H1 (cell line): ENCODE data around the gene STARD13. TPM values are rescaled to one million over a fixed set of nuclear protein-coding genes. Genes with fewer than 3 reads are reported as not detected.

Experiments used
- CTCF ChIA-PET: fragments of 300-600 bp; sonication (Branson Sonifier 250); formaldehyde crosslinking; loops from one replicate; lab custom pipeline; 2021; ENCODE audit not compliant: partially characterized antibody; lab: Charles Lee
- POLR2A ChIA-PET: fragments of 300-600 bp; sonication (Branson Sonifier 250); formaldehyde crosslinking; loops from one replicate; lab custom pipeline; 2021; ENCODE audit warnings: inconsistent platforms; ENCODE audit not compliant: partially characterized antibody; lab: Charles Lee
- DNase-seq, 2 experiments: peaks; one replicate each; pipeline versions ENCODE4 v3.0.0 to v3.0.0-alpha.2; 2010 to 2022; ENCODE audit warnings: low spot score in 2 of 2, low read depth in 1 of 2, mixed read lengths in 1 of 2
- FAIRE-seq: peaks from 2 replicates; lab custom pipeline; 2011; peaks lifted over from hg19 to GRCh38; lab: Jason Lieb, UNC
- H2AFZ ChIP-seq: 2 replicates; pipeline ENCODE4 v1.8.1; 2012; ENCODE audit warnings: low read length, inconsistent platforms
- H2AK5ac ChIP-seq: 2 replicates; pipeline ENCODE4 v1.6.1; 2013; ENCODE audit warnings: low read depth, low read length
- H2BK120ac ChIP-seq: replicated peaks from 2 replicates; pipeline ENCODE3; 2013; ENCODE audit warnings: low read depth, low read length, inconsistent platforms
- H2BK12ac ChIP-seq: 2 replicates; pipeline ENCODE4 v1.6.1; 2013; ENCODE audit warnings: low read depth, low read length
- H2BK15ac ChIP-seq: 2 replicates; pipeline ENCODE4 v1.6.1; 2013; ENCODE audit warnings: low read length
- H2BK20ac ChIP-seq: 2 replicates; pipeline ENCODE4 v1.6.1; 2013; ENCODE audit warnings: low read length
- H2BK5ac ChIP-seq: 2 replicates; pipeline ENCODE4 v1.6.1; 2013; ENCODE audit warnings: low read depth, low read length
- H3K14ac ChIP-seq: 2 replicates; pipeline ENCODE4 v1.6.1; 2013; ENCODE audit warnings: inconsistent platforms; ENCODE audit not compliant: insufficient read length
- H3K18ac ChIP-seq: 2 replicates; pipeline ENCODE4 v1.6.1; 2013; ENCODE audit warnings: low read length; ENCODE audit errors: extremely low read depth
- H3K23ac ChIP-seq: 2 replicates; pipeline ENCODE4 v1.6.1; 2013; ENCODE audit warnings: inconsistent platforms; ENCODE audit not compliant: insufficient read length
- H3K23me2 ChIP-seq: 2 replicates; pipeline ENCODE4 v1.6.1; 2013; ENCODE audit warnings: low read depth, low read length
- H3K27ac ChIP-seq: 2 replicates; pipeline ENCODE4 v1.6.1; 2011; ENCODE audit warnings: low read depth, low read length, inconsistent platforms
- H3K27me3 ChIP-seq, 4 experiments: replicated peaks in 1 of 4; 1 replicate in 1 of 4; 2 replicates in 3 of 4; pipeline versions ENCODE4 v1.6.1 to v1.8.1; 2011 to 2013; ENCODE audit warnings: low read length in 3 of 4, mild to moderate bottlenecking in 3 of 4, inconsistent platforms in 2 of 4, mixed read lengths in 2 of 4, moderate library complexity in 1 of 4; ENCODE audit not compliant: control insufficient read depth in 3 of 4, insufficient read depth in 3 of 4; ENCODE audit errors: extremely low read depth in 1 of 4
- H3K36me3 ChIP-seq, 4 experiments: 2 replicates each; pipeline versions ENCODE4 v1.6.1 to v1.8.1; 2011 to 2013; ENCODE audit warnings: mild to moderate bottlenecking in 4 of 4, low read length in 3 of 4, moderate library complexity in 2 of 4, control low read depth in 1 of 4, inconsistent platforms in 1 of 4; ENCODE audit not compliant: insufficient read depth in 4 of 4, control insufficient read depth in 2 of 4
- H3K4ac ChIP-seq: replicated peaks from 2 replicates; pipeline ENCODE3; 2013; ENCODE audit warnings: low read length, low read depth, mixed read lengths, inconsistent platforms; ENCODE audit not compliant: insufficient read length
- H3K4me1 ChIP-seq, 4 experiments: replicated peaks in 1 of 4; 1 replicate in 1 of 4; 2 replicates in 3 of 4; pipeline versions ENCODE4 v1.6.1 to v1.8.1; 2011 to 2013; ENCODE audit warnings: low read length in 3 of 4, inconsistent platforms in 2 of 4, mixed read lengths in 1 of 4; ENCODE audit not compliant: insufficient read depth in 4 of 4, control insufficient read depth in 3 of 4
- H3K4me2 ChIP-seq, 2 experiments: 2 replicates each; pipeline versions ENCODE4 v1.6.1 to v1.8.1; 2011 to 2013; ENCODE audit warnings: low read depth in 2 of 2, low read length in 2 of 2, control low read depth in 1 of 2, inconsistent platforms in 1 of 2, mild to moderate bottlenecking in 1 of 2; ENCODE audit not compliant: insufficient read depth in 1 of 2
- H3K4me3 ChIP-seq, 4 experiments: fragments of 200-600, 300-600 bp in 1 of 4; sonication (generic), shearing (Covaris generic), sonication (Bioruptor Twin) in 1 of 4; 2 replicates each; pipeline versions ENCODE4 v1.5.1 to v1.8.1; 2011 to 2016; ENCODE audit warnings: low read length in 4 of 4, low read depth in 3 of 4, control low read depth in 2 of 4, inconsistent platforms in 2 of 4, mild to moderate bottlenecking in 2 of 4, mixed read lengths in 1 of 4, moderate library complexity in 1 of 4; ENCODE audit not compliant: insufficient read depth in 2 of 4; ENCODE audit errors: extremely low read depth in 1 of 4
- H3K56ac ChIP-seq: replicated peaks from 2 replicates; pipeline ENCODE3; 2013; ENCODE audit warnings: low read depth, mild to moderate bottlenecking, mixed read lengths, low read length, inconsistent platforms; ENCODE audit not compliant: insufficient read length
- H3K79me1 ChIP-seq: 2 replicates; pipeline ENCODE4 v1.6.1; 2013; ENCODE audit warnings: low read depth, low read length, control low read depth
- H3K79me2 ChIP-seq, 2 experiments: 2 replicates each; pipeline versions ENCODE4 v1.6.1 to v1.8.1; 2012 to 2013; ENCODE audit warnings: low read length in 2 of 2, mild to moderate bottlenecking in 2 of 2, inconsistent platforms in 1 of 2; ENCODE audit not compliant: insufficient read depth in 2 of 2, control insufficient read depth in 1 of 2
- H3K9ac ChIP-seq, 4 experiments: replicated peaks in 1 of 4; 1 replicate in 1 of 4; 2 replicates in 3 of 4; pipeline versions ENCODE4 v1.6.1 to v1.8.1; 2011 to 2013; ENCODE audit warnings: low read depth in 3 of 4, low read length in 3 of 4, control low read depth in 2 of 4, mild to moderate bottlenecking in 2 of 4, moderate library complexity in 2 of 4, inconsistent platforms in 1 of 4; ENCODE audit errors: extremely low read depth in 1 of 4
- H3K9me3 ChIP-seq, 2 experiments: 2 replicates each; pipeline versions ENCODE4 v1.6.1 to v1.8.1; 2012 to 2013; ENCODE audit warnings: mild to moderate bottlenecking in 2 of 2, moderate library complexity in 2 of 2, control low read depth in 1 of 2, inconsistent platforms in 1 of 2, low read depth in 1 of 2, low read length in 1 of 2, mixed read lengths in 1 of 2; ENCODE audit not compliant: insufficient read depth in 2 of 2
- H4K20me1 ChIP-seq, 2 experiments: replicated peaks in 1 of 2; 2 replicates each; pipeline versions ENCODE3 to v1.8.1; 2011 to 2013; ENCODE audit warnings: inconsistent platforms in 2 of 2, low read length in 2 of 2, mild to moderate bottlenecking in 1 of 2; ENCODE audit not compliant: insufficient read depth in 2 of 2, control insufficient read depth in 1 of 2
- H4K5ac ChIP-seq: 2 replicates; pipeline ENCODE4 v1.6.1; 2013; ENCODE audit warnings: low read length, low read depth, mixed read lengths, inconsistent platforms; ENCODE audit not compliant: insufficient read length
- H4K8ac ChIP-seq: 2 replicates; pipeline ENCODE4 v1.8.0; 2013; ENCODE audit warnings: mild to moderate bottlenecking, moderate library complexity, low read length, inconsistent platforms; ENCODE audit not compliant: insufficient read depth; ENCODE audit errors: extremely low read depth
- H4K91ac ChIP-seq: replicated peaks from 2 replicates; pipeline ENCODE3; 2013; ENCODE audit warnings: low read length, mixed read lengths, inconsistent platforms; ENCODE audit not compliant: insufficient read length
- CBX5 ChIP-seq: fragments of 300-800, 300-1000 bp; sonication (generic); IDR thresholded peaks from 2 replicates; pipeline ENCODE4 v1.7.1; 2016; ENCODE audit warnings: antibody characterized with exemption, low read length, low read depth
- GABPA ChIP-seq: IDR thresholded peaks from 2 replicates; pipeline ENCODE4 v1.6.1; 2011; ENCODE audit warnings: mild to moderate bottlenecking, low read length, moderate library complexity, borderline replicate concordance; ENCODE audit not compliant: insufficient read depth
- KDM4A ChIP-seq: IDR thresholded peaks from one replicate; pipeline ENCODE4 v1.7.1; 2012; ENCODE audit warnings: low read depth, mild to moderate bottlenecking, moderate library complexity, low read length, inconsistent platforms; ENCODE audit not compliant: severe bottlenecking
- NANOG ChIP-seq: IDR thresholded peaks from 2 replicates; pipeline ENCODE4 v1.6.1; 2011; ENCODE audit warnings: low read length, low read depth, mild to moderate bottlenecking, inconsistent platforms; ENCODE audit not compliant: insufficient read depth, poor library complexity, severe bottlenecking
- POLR2AphosphoS5 ChIP-seq: IDR thresholded peaks from 2 replicates; pipeline ENCODE4 v1.6.1; 2011; ENCODE audit warnings: low read depth, low read length
- TAF1 ChIP-seq: IDR thresholded peaks from 2 replicates; pipeline ENCODE4 v1.6.1; 2011; ENCODE audit warnings: mild to moderate bottlenecking, low read depth, low read length
- TBP ChIP-seq: IDR thresholded peaks from 2 replicates; pipeline ENCODE4 v1.6.1; 2011; ENCODE audit warnings: low read depth, low read length, improper control_type of control experiment
- WGBS, 2 experiments: shearing (Covaris generic) in 1 of 2; methylation state at CpG; one replicate each; pipeline versions ENCODE4 v1.1.6 to v1.1.7; 2013 to 2015; ENCODE audit warnings: low lambda C conversion rate in 2 of 2, mixed read lengths in 2 of 2, inconsistent platforms in 1 of 2, low coverage in 1 of 2, missing lambda C conversion rate in 1 of 2; ENCODE audit not compliant: insufficient replicate concordance in 2 of 2, insufficient coverage in 1 of 2, insufficient read length in 1 of 2; ENCODE audit errors: extremely low coverage in 1 of 2, missing lambda C conversion rate in 1 of 2; 5-methylcytosine and 5-hydroxymethylcytosine counted together
- polyA plus RNA-seq, 7 experiments: library from polyadenylated mRNA; depleted of rRNA in 3 of 7; stranded (reverse) in 5 of 7; unstranded in 2 of 7; fragments of >200 nt in 5 of 7; fragments of 200-250 nt in 2 of 7; gene quantifications; 1 replicate in 5 of 7; 2 replicates in 1 of 7; 4 replicates in 1 of 7; pipeline versions ENCODE4 v1.2.1 to v1.2.3, GENCODE V29; 2011 to 2013; ENCODE audit warnings: missing spikeins in 2 of 7, mixed read lengths in 2 of 7
- total RNA-seq: library from RNA; stranded (reverse); fragmentation: NEBNext Ultra II Directional; extraction: Animal tissue kit (Norgen Biotek cat#: 25700); gene quantifications from 2 replicates; pipeline ENCODE4 v1.2.1, GENCODE V29; 2021
- TF ChIP-seq, protein P1 (sequence below): IDR thresholded peaks from 2 replicates; pipeline ENCODE4 v1.6.1; 2011; ENCODE audit warnings: low read depth, mild to moderate bottlenecking, low read length; ENCODE audit not compliant: insufficient read depth

STARD13 gene
- total and polyA plus RNA-seq, 2 of the 8 experiments (the other 6 are each of a cell fraction or from before 2014, with no cell fraction given) = 0.82 to 2.9 TPM

DNA sequence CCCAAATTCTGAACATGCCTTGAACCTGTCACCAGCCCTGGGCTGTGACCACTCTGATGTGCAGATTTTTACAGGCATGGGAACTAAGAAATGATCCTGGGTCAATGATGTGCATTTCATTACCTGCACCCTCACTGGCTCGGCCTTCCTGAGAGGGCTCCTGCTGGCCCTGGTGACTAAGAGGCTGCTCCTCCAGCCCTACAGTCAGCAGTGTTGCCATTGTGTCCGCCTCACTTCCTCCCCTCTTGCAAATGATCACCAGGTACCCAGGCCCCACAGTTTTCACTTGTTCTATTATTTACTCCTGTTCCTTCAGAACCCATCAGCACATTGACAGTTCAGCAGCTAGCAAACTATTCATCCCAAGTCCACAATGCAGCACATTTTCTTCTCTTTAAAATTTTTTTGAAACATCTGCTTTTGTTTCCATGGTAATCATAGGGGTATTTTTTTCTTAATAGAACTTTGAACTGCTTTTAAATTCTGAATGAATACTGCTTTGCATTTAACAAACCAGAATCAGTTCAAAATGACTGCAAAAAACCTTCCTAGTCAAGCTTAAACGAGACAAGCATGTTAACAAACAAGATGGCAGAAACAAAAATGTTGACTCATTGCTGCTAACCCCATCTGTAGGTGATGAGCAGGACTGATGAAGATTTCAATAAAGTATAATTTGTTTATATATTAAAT lies 29.3 kb downstream of the STARD13 start:
- Histone ChIP-seq H3K4me2 (no peak overlapping the region), H3K9ac (no peak overlapping the region), H3K79me1 (no peaks in the 10 kb centered on the region), H2AFZ (no peak overlapping the region), H2BK12ac (peak overlapping the region; percentile 3; the same call in 1 of the 2 replicates), H3K79me2 (no peaks in the 10 kb centered on the region), H3K36me3 (no peaks in the 10 kb centered on the region), H3K18ac (no peak overlapping the region), H4K8ac (no peak overlapping the region), H3K14ac (no peak overlapping the region), H3K4me1 (peaks cover 2 to 14% (median 9%) of the 10 kb centered on the region in 4 experiments; a peak in 6 of 7 replicates), H3K27ac (no peak overlapping the region), H4K91ac (no peak overlapping the region), H2BK15ac (no peak overlapping the region), H3K56ac (no peak overlapping the region), H2BK5ac (no peak overlapping the region), H4K20me1 (no peaks in the 10 kb centered on the region), H3K23me2 (no peaks in the 10 kb centered on the region), H2AK5ac (no peak overlapping the region), H3K23ac (no peak overlapping the region), H4K5ac (no peak overlapping the region), H3K27me3 (no peaks in the 10 kb centered on the region), H2BK120ac (no peak overlapping the region), H3K4me3 (no peak overlapping the region), H3K4ac (no peak overlapping the region), H3K9me3 (no peaks in the 10 kb centered on the region), H2BK20ac (no peak overlapping the region)
- POLR2A ChIA-PET = no interaction called here
- TF ChIP-seq GABPA (no peak), TBP (no peak), TAF1 (no peak), POLR2AphosphoS5 (no peak), NANOG (no peak), CBX5 (no peak), KDM4A (no peak)
- TF ChIP-seq, protein P1, sequence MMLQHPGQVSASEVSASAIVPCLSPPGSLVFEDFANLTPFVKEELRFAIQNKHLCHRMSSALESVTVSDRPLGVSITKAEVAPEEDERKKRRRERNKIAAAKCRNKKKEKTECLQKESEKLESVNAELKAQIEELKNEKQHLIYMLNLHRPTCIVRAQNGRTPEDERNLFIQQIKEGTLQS = no peak
- FAIRE-seq (no peak), DNase-seq (no peak)
- CTCF ChIA-PET = interaction anchor here (1.8 kb wide), 1 partner anchor 11 kb away, joined by 3 read pairs; no protein-coding TSS in a partner anchor
- 89% methylated on average over 3 of the region's 3 CpGs; no CpG with 5 or more reads in 1 of the 2 experiments for WGBS, 2 experiments
